Activated T-cell treated with anti-CD3 and anti-CD28 coated beads, Interleukin-2, amount 50 U/mL, for 1 hour (primary cell): ENCODE results near the gene NADK2.

Source experiments
- DNase-seq: peaks from one replicate; pipeline ENCODE4 v3.0.0-alpha.2; 2020

The NADK2 gene

GRCh38 chr5:36160617-36161016 is 81.1 kb downstream of the NADK2 start:
- no peak for DNase-seq

GRCh38 chr5:36158144-36158543 is 83.6 kb downstream of the NADK2 start:
- no peak for DNase-seq

- DNase-seq: no peak
Measured at GRCh38 chr5:36156619-36157018, 85.1 kb downstream of the NADK2 start.

- DNase-seq: no peak
Measured at GRCh38 chr5:36156121-36156601, 85.6 kb downstream of the NADK2 start.

- DNase-seq: no peak
Measured at GRCh38 chr5:36155291-36155690, 86.4 kb downstream of the NADK2 start.

GRCh38 chr5:36153726-36154125 is 88.0 kb downstream of the NADK2 start:
- no peak for DNase-seq

GRCh38 chr5:36153298-36153677 is 88.4 kb downstream of the NADK2 start:
- no peak for DNase-seq

- no peak for DNase-seq
Measured at GRCh38 chr5:36152324-36153297, 89.1 kb downstream of the NADK2 start.

GRCh38 chr5:36151434-36152323 is 90.0 kb downstream of the NADK2 start, which contains the start of the genes LMBRD2 and SKP2:
LMBRD2 (minus strand) TSS chr5:36151887; CDS start chr5:36143349, 8,538 bp downstream.
SKP2 (plus strand) TSS chr5:36152111; CDS start chr5:36152263, 152 bp downstream.
- peak; percentile 95 for DNase-seq

- DNase-seq: peak; percentile 43
Measured at GRCh38 chr5:36150676-36151433, 90.9 kb downstream of the NADK2 start.

GRCh38 chr5:36147681-36148080 is 94.0 kb downstream of the NADK2 start:
- DNase-seq: no peak

- DNase-seq: no peak
Measured at GRCh38 chr5:36146390-36146789, 95.3 kb downstream of the NADK2 start.

GRCh38 chr5:36145311-36145710 is 96.4 kb downstream of the NADK2 start:
- no peak for DNase-seq
